GM18526 (cell line): Measurements from ENCODE around the gene C10orf71.

Source experiments
- POLR2A ChIP-seq: IDR thresholded peaks from 3 replicates; pipeline ENCODE4 v1.6.1; 2011; ENCODE audit not compliant: insufficient read length; ENCODE audit errors: extremely low read depth

C10orf71 gene

DNA sequence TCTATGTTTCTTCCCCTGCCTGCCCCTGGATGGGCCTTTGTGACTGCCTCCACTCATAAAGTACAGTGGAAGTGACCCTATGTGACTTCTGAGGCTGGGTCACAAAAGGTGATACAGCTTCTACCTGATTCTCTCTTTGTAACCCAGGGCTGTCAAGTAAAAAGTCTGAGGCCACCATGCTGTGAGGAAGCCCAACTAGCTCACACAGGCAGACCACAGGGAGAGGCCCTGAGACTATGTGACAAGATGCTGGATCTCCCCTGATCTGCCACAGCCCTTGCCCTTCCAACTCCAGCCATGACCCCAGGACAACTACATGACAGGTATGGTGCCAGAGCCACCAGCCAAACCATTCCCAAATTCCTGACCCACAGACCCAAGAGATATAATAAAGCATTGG, 51.2 kb downstream of the C10orf71 start:
- no peak for TF ChIP-seq POLR2A

DNA sequence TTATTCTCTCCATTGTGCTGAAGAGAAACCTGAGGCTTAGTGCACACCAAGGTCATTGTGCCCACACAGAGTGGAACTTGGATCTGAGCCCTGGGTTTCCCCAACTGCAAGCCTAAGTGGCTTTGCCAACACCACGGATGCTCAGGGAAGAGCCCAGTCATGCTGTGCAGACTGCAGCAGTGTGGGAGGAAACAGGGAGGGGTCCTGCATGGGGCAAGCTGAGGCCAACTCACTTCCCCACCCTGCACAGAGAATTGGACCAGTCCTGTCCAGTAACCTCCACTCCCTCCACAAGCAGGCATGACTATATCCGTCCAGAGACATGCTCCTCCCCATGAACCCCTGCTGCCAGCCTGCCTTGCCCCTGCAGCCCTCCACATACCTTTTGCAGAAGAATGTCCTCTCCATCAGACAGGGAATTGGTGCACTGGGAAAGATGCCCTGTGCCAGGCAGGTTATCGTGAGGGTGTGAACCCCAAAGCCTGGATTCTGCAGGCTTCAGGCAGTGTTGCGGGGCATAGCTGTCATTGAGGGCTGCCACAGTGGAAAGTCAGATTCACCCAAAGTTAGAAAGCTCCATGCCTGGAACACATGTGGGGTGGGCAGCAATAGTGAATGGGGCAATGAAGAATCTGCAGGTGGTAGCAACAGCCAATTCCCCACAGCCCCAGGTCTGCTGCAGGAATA, 52.0 kb downstream of the C10orf71 start:
- no peak for TF ChIP-seq POLR2A

DNA sequence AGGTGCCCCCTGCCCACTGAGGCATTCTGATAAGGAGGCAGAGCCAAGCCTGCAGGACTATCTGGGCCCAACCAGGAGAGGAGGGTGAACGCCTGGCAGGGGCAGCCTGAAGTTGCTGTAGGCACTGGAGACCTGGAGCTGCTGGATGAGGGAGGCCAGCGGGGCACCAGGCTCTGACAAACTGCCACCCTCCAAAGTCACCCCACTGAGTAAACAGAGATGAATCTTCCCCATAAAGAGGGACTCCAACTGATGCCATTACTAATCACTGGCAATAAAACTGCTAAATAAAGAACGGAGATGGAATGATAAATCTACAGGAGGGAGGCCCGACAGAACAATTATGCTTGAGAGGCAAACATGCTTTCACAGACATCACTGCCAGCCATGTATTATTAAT, 52.7 kb downstream of the C10orf71 start:
- no peak for TF ChIP-seq POLR2A

DNA sequence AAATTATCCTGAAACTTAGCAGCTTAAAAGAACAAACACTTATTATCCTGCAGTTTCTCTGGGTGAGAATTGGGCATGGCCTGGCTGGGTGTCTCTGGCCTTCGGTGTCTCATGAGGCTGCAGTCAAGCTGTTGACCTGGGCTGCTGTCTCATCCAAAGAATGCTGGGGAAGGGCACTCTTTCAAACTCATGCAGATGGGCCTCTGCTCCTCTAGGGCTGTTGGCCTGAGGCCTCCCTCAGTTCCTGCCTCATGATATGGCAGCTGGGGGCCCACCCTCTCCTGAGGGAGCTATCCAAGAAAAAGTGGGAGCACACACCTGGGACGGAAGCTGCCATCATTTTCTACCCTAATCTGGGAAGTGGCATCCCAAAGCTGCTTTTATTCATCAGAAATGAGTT, 53.4 kb downstream of the C10orf71 start:
- TF ChIP-seq POLR2A = no peak

DNA sequence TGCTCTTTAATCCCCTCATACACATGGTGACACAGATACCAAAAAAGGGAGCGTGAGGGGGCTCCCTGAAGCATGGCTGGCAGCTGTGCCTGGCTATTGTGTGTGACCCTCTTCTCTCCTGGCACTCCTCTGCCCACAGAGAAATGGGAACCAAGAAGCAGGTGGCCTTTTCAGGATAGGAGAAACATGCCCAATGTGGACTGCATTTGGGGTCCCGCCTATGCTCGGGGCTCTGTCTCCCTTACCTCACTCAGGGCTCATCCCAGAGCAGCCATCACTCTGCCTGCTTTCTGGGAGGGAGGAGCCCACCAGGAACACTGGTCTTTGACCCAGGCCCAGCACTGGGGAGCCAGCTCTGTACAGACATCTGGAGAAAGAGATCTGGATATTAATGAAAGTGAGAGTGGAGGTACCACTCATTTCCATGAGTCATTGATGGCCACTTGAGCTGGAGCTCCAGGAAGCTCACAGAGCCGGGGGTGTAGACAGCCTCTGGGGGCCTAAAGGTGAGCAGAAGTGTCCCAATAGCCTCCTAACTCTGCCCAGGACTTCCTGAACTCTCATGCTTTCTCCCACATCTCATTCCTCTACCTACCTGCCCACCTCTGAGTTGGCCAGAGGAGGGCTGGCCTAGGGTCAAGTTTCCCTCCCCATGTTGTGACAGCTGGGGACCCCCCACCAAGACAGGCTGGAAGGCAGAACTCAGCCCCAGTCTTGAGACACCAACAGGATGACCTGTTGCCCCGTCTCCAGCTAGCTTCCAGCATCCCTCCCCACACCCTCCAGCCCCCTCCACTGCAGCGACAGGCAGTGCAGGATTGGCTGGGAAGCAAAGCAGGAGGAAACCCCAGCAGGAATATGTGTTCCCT, 54.3 kb downstream of the C10orf71 start:
- no peak for TF ChIP-seq POLR2A

DNA sequence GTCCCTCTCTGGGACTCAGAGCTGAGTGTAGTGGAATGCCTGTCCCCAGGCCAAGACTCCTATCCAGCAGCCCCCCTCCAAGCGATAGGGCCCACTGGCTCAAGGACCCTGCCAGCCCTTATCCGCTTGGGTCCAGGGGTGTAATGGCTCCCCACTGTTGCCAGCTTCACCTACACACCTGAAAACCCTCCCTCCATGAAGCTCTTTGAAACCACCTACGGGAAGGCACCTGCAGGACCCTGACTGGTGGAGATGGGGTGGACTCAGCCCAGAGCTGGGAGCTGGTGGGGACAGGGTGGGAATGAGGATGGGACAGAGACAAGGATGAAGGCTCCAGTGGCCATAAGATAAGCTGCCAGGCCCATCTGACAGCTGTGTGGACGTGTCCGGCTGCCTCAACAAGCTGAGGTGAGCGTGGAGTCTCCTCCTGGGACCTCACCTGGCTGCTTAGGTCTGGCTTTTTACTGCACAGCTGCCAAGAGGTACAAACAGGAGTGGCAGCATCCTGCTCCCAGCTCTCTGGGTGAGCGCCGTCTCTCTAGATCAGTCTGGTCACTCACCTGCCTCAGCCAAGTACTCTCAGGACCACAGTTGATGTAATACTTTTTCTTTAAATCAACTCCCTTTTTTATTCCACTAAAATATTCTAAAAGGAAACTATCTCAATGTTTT, 55.1 kb downstream of the C10orf71 start:
- no peak for TF ChIP-seq POLR2A

DNA sequence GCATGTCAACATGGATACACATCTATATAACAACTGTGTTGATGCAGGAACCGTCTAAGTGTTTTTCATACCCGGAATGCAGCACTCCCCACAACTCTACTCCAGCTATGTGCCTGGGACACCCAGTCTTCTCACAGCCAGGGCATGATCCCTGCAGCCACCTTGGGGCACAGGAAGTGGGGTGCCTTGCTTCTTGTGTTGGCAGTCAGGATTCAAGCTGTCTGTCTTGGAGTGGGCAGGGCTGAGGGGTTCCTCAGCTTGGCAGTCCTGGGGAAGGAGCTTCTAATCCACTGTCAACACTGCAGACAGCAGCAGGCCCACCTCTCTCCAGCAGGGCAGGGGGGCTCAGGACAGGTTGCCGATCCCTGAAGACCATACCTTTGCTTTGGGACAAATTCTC, 55.6 kb downstream of the C10orf71 start:
- no peak for TF ChIP-seq POLR2A

DNA sequence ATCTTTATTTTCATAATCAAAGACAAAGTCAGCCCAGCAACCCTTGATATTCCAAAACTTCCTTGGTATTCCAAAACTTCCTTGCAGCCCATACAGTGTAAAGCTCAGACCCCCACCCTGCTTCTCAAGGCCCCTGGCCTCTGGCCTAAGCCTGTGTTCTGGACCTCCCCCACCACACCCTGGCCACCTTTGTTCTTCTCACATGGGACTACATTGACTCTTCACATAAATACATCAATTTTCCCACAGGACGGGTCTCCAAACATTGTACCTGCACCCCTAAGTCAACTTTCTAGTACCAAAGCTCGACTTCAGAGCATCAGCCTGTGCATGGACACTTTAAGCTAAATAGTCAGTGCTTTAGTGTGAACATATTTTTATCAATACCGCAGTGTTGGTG, 56.3 kb downstream of the C10orf71 start:
- no peak for TF ChIP-seq POLR2A

DNA sequence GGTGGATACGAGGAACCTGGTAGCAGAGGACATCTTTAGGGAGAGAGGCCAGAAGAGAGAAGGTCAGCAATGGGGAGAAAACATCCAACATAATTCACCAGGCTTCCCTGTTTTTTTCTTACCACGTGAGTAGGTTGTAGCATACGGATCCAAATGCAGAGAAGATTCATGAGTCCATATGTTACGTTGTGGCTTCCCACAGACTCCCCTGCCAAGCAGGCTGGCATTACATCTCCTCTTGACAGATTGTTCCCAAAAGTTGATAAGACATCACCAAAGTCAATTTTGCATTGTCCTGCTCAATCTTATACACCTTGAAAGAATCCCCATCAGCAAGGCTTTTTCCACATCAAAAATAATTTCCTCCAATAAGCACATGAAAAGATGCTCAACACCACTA, 57.2 kb downstream of the C10orf71 start:
- no peak for TF ChIP-seq POLR2A

DNA sequence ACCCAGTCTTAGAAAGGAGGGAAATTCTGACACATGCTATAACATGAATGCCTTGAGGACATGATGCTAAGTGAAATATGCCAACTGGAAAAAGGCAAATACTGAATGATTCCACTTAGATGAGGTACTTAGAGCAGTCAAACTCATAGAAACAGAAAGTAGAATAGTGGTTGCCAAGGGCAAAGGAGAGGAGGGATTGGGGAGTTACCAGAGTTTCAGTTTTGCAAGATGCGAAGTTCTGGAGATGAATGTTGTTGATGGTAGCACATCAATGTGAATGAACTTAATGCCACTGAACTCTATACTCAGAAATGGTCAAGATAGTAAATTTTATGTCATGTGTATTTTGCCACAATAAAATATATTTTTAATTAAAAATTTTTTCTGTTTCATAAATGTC, 58.0 kb downstream of the C10orf71 start:
- no peak for TF ChIP-seq POLR2A

DNA sequence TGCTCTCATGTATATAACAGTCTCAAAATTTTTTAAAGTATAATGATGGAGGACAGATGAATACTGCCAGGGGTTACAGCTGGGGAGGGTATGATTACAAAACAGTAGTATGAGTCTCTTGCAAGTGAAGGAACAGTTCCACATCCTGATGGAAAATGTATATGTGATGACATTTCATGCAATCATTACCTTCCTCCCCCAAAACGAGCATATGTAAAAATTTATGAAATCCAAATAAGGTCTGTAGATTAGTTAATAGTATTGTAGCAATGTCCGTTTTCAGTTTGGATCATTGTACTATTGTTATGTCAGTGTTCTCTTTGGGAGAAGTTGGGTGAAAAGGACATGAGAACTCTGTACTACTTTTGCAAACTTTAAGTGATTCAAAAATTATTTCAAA, 58.9 kb downstream of the C10orf71 start:
- TF ChIP-seq POLR2A = no peak

DNA sequence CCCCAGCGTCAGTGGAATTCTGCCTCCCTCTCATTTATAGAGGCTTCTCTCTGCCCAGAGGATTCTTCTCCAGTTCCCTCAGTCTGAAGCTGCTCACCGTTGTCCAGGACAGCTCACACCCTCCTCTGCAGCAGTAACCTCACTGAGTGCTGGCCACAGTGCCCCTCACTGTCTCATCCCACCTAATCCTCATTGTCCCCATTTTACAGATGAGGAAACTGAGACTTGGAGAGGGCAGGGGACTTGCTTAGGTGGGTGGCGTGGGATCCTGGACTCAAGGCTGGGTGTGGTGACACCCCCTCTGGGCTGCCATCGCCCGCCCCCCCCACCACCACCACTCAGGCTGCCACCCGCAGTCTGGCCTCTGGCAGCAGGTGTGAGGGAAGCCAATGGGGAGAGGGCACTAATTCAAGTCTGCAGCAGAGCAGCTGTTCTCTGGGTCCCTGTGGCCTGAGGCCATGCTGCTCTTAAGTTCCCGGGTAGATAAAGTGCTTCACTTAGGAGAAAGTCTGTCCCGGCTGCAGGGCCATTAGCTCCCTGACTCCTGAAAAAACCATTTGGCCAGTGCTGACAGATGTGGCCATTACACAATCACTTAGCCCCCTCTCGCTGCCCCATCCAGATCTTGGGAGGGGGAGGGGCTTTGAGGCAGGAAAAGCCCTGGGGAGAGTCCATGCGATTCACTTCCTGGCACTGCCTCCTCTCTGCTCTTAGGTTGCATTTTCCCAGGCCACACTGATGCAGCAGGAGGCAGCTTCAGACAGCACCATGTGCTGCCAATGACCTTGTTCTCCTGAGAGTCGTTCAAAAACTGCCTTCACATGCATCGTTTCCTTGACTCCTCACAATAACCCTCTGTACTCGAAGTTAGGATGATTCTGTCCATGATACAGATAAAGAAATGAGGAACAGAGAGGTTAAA, 60.6 kb downstream of the C10orf71 start:
- no peak for TF ChIP-seq POLR2A

DNA sequence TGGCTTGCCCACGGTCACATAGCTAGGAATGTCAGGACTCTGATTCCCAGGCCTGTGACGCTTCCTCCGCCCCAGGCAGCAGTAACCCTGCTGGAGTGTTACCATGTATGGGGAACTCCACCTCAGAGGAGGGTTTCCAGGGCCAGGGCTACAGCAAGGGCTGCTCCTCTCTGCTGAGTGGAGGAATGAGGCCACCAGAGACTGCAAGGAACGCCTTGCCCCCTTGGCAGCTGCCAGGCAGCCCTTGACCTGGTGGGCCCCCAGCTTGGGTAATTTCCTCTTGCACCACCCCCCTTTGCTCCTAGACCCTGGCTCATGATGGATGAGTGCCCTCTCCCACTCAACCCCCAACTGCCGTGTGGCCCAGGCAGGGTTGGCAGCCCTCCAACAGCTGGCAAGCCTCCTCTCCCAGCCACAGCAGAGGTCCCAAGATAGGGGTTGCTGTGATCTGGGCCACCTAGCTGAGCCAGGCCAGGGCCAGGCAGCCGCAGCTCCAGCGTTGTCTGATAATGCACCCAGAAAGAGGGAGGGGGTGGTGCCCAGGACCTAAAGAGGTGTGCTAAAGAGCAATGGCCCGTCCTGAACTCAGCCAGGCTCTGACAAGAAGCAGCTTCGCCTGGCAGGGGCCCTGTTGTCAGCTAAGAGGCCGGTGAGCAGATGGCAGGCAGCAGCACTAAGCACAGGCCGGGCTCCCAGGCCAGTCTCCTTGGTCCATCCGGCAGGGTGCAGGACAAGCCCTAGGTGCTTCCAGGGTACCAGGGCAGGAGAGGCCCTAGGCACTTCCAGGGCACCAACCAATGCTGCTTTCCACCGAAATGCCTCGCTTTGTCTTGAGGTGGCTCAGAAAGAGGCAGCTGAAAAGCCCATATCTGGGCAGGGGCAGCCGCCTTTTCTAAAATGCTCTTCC, 61.6 kb downstream of the C10orf71 start:
- no peak for TF ChIP-seq POLR2A

DNA sequence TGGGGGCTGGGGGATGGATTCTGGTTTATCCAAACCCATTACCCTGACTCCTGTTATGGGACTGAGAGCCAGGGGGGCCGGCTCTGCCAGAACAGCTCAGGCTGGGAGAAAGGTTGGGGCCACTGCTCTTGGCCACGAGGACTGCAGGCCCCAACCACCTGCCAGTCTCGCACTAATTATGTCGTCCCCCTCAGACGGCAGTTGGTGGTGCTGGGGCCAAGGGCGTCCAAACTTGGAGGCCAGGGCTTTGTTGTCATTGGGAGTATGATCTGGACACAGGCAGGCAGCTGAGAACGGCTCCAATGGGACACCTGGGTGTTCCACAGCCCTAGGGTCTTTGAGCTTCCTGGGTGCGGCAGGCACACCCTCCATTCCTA, 62.2 kb downstream of the C10orf71 start:
- no peak for TF ChIP-seq POLR2A
